ENCODE measurements around the gene ROBO1.

Gene ROBO1

GRCh38 chr3:79297245-79297960 is 470.4 kb downstream of the ROBO1 start:
- Histone ChIP-seq H3K4me3 (ENCODE audit: low read length in 2 of 2) (no peak overlapping the region), H3K9me3 (ENCODE audit: control insufficient read depth in 2 of 2, low read length in 2 of 2) (no peaks in the 10 kb centered on the region), H3K4me1 (ENCODE audit: control insufficient read depth in 2 of 2, insufficient read depth in 2 of 2, low read length in 2 of 2) (no peaks in the 10 kb centered on the region), H3K27me3 (ENCODE audit: control insufficient read depth in 2 of 2, insufficient read depth in 2 of 2, low read length in 2 of 2) (no peaks in the 10 kb centered on the region), H3K27ac (ENCODE audit: low read depth in 2 of 2, low read length in 2 of 2) (no peak overlapping the region), H3K9ac (ENCODE audit: low read depth in 1 of 2, low read length in 2 of 2) (no peak overlapping the region), H3K36me3 (ENCODE audit: control insufficient read depth in 2 of 2, insufficient read depth in 2 of 2, low read length in 2 of 2) (no peaks in the 10 kb centered on the region)

GRCh38 chr3:79286882-79287281 is 480.9 kb downstream of the ROBO1 start:
- no peak overlapping the region for H3K27ac ChIP-seq (ENCODE audit: low read depth in 2 of 2, low read length in 2 of 2)
- H3K9me3 ChIP-seq (ENCODE audit: control insufficient read depth in 2 of 2, low read length in 2 of 2): no peaks in the 10 kb centered on the region
- no peak overlapping the region for H3K9ac ChIP-seq (ENCODE audit: low read depth in 1 of 2, low read length in 2 of 2)
- H3K27me3 ChIP-seq (ENCODE audit: control insufficient read depth in 2 of 2, insufficient read depth in 2 of 2, low read length in 2 of 2): no peaks in the 10 kb centered on the region
- H3K36me3 ChIP-seq (ENCODE audit: control insufficient read depth in 2 of 2, insufficient read depth in 2 of 2, low read length in 2 of 2): no peaks in the 10 kb centered on the region
- no peak overlapping the region for H3K4me3 ChIP-seq (ENCODE audit: low read length in 2 of 2)
- no peaks in the 10 kb centered on the region for H3K4me1 ChIP-seq (ENCODE audit: control insufficient read depth in 2 of 2, insufficient read depth in 2 of 2, low read length in 2 of 2)

GRCh38 chr3:79285871-79286270 is 481.9 kb downstream of the ROBO1 start:
- Histone ChIP-seq H3K9me3 (ENCODE audit: control insufficient read depth in 2 of 2, low read length in 2 of 2) (no peaks in the 10 kb centered on the region), H3K4me3 (ENCODE audit: low read length in 2 of 2) (no peak overlapping the region), H3K27me3 (ENCODE audit: control insufficient read depth in 2 of 2, insufficient read depth in 2 of 2, low read length in 2 of 2) (no peaks in the 10 kb centered on the region), H3K36me3 (ENCODE audit: control insufficient read depth in 2 of 2, insufficient read depth in 2 of 2, low read length in 2 of 2) (no peaks in the 10 kb centered on the region), H3K4me1 (ENCODE audit: control insufficient read depth in 2 of 2, insufficient read depth in 2 of 2, low read length in 2 of 2) (no peaks in the 10 kb centered on the region), H3K27ac (ENCODE audit: low read depth in 2 of 2, low read length in 2 of 2) (no peak overlapping the region), H3K9ac (ENCODE audit: low read depth in 1 of 2, low read length in 2 of 2) (no peak overlapping the region)

- Histone ChIP-seq H3K9me3 (ENCODE audit: control insufficient read depth in 2 of 2, low read length in 2 of 2) (no peaks in the 10 kb centered on the region), H3K27me3 (ENCODE audit: control insufficient read depth in 2 of 2, insufficient read depth in 2 of 2, low read length in 2 of 2) (no peaks in the 10 kb centered on the region), H3K9ac (ENCODE audit: low read depth in 1 of 2, low read length in 2 of 2) (no peak overlapping the region), H3K4me1 (ENCODE audit: control insufficient read depth in 2 of 2, insufficient read depth in 2 of 2, low read length in 2 of 2) (no peaks in the 10 kb centered on the region), H3K36me3 (ENCODE audit: control insufficient read depth in 2 of 2, insufficient read depth in 2 of 2, low read length in 2 of 2) (no peaks in the 10 kb centered on the region), H3K4me3 (ENCODE audit: low read length in 2 of 2) (no peak overlapping the region), H3K27ac (ENCODE audit: low read depth in 2 of 2, low read length in 2 of 2) (no peak overlapping the region)
Measured at GRCh38 chr3:79285380-79285779, 482.4 kb downstream of the ROBO1 start.

- H3K27ac ChIP-seq (ENCODE audit: low read depth in 2 of 2, low read length in 2 of 2): no peak overlapping the region
- H3K4me1 ChIP-seq (ENCODE audit: control insufficient read depth in 2 of 2, insufficient read depth in 2 of 2, low read length in 2 of 2): no peaks in the 10 kb centered on the region
- no peaks in the 10 kb centered on the region for H3K36me3 ChIP-seq (ENCODE audit: control insufficient read depth in 2 of 2, insufficient read depth in 2 of 2, low read length in 2 of 2)
- no peak overlapping the region for H3K4me3 ChIP-seq (ENCODE audit: low read length in 2 of 2)
- no peak overlapping the region for H3K9ac ChIP-seq (ENCODE audit: low read depth in 1 of 2, low read length in 2 of 2)
- no peaks in the 10 kb centered on the region for H3K27me3 ChIP-seq (ENCODE audit: control insufficient read depth in 2 of 2, insufficient read depth in 2 of 2, low read length in 2 of 2)
- no peaks in the 10 kb centered on the region for H3K9me3 ChIP-seq (ENCODE audit: control insufficient read depth in 2 of 2, low read length in 2 of 2)
Measured at GRCh38 chr3:79284781-79285180, 483.0 kb downstream of the ROBO1 start.

- Histone ChIP-seq H3K9me3 (ENCODE audit: control insufficient read depth in 2 of 2, low read length in 2 of 2) (no peaks in the 10 kb centered on the region), H3K4me3 (ENCODE audit: low read length in 2 of 2) (no peak overlapping the region), H3K27me3 (ENCODE audit: control insufficient read depth in 2 of 2, insufficient read depth in 2 of 2, low read length in 2 of 2) (no peaks in the 10 kb centered on the region), H3K36me3 (ENCODE audit: control insufficient read depth in 2 of 2, insufficient read depth in 2 of 2, low read length in 2 of 2) (no peaks in the 10 kb centered on the region), H3K9ac (ENCODE audit: low read depth in 1 of 2, low read length in 2 of 2) (no peak overlapping the region), H3K4me1 (ENCODE audit: control insufficient read depth in 2 of 2, insufficient read depth in 2 of 2, low read length in 2 of 2) (no peaks in the 10 kb centered on the region), H3K27ac (ENCODE audit: low read depth in 2 of 2, low read length in 2 of 2) (no peak overlapping the region)
Measured at GRCh38 chr3:79278681-79279080, 489.1 kb downstream of the ROBO1 start.

GRCh38 chr3:79268422-79268821 is 499.4 kb downstream of the ROBO1 start:
- Histone ChIP-seq H3K9me3 (ENCODE audit: control insufficient read depth in 2 of 2, low read length in 2 of 2) (no peaks in the 10 kb centered on the region), H3K4me1 (ENCODE audit: control insufficient read depth in 2 of 2, insufficient read depth in 2 of 2, low read length in 2 of 2) (no peaks in the 10 kb centered on the region), H3K27me3 (ENCODE audit: control insufficient read depth in 2 of 2, insufficient read depth in 2 of 2, low read length in 2 of 2) (no peaks in the 10 kb centered on the region), H3K36me3 (ENCODE audit: control insufficient read depth in 2 of 2, insufficient read depth in 2 of 2, low read length in 2 of 2) (no peaks in the 10 kb centered on the region), H3K9ac (ENCODE audit: low read depth in 1 of 2, low read length in 2 of 2) (no peak overlapping the region), H3K27ac (ENCODE audit: low read depth in 2 of 2, low read length in 2 of 2) (no peak overlapping the region), H3K4me3 (ENCODE audit: low read length in 2 of 2) (no peak overlapping the region)

GRCh38 chr3:79264892-79265291 is 502.9 kb downstream of the ROBO1 start:
- Histone ChIP-seq H3K27ac (ENCODE audit: low read depth in 2 of 2, low read length in 2 of 2) (no peak overlapping the region), H3K4me3 (ENCODE audit: low read length in 2 of 2) (no peak overlapping the region), H3K27me3 (ENCODE audit: control insufficient read depth in 2 of 2, insufficient read depth in 2 of 2, low read length in 2 of 2) (no peaks in the 10 kb centered on the region), H3K36me3 (ENCODE audit: control insufficient read depth in 2 of 2, insufficient read depth in 2 of 2, low read length in 2 of 2) (no peaks in the 10 kb centered on the region), H3K9ac (ENCODE audit: low read depth in 1 of 2, low read length in 2 of 2) (no peak overlapping the region), H3K4me1 (ENCODE audit: control insufficient read depth in 2 of 2, insufficient read depth in 2 of 2, low read length in 2 of 2) (no peaks in the 10 kb centered on the region), H3K9me3 (ENCODE audit: control insufficient read depth in 2 of 2, low read length in 2 of 2) (no peaks in the 10 kb centered on the region)

GRCh38 chr3:79263423-79263822 is 504.4 kb downstream of the ROBO1 start:
- Histone ChIP-seq H3K27ac (ENCODE audit: low read depth in 2 of 2, low read length in 2 of 2) (no peak overlapping the region), H3K4me1 (ENCODE audit: control insufficient read depth in 2 of 2, insufficient read depth in 2 of 2, low read length in 2 of 2) (no peaks in the 10 kb centered on the region), H3K4me3 (ENCODE audit: low read length in 2 of 2) (no peak overlapping the region)

GRCh38 chr3:79258479-79258878 is 509.3 kb downstream of the ROBO1 start:
- H3K27me3 ChIP-seq (ENCODE audit: control insufficient read depth in 2 of 2, insufficient read depth in 2 of 2, low read length in 2 of 2): no peaks in the 10 kb centered on the region
- H3K9me3 ChIP-seq (ENCODE audit: control insufficient read depth in 2 of 2, low read length in 2 of 2): no peaks in the 10 kb centered on the region
- H3K9ac ChIP-seq (ENCODE audit: low read depth in 1 of 2, low read length in 2 of 2): no peak overlapping the region
- no peaks in the 10 kb centered on the region for H3K4me1 ChIP-seq (ENCODE audit: control insufficient read depth in 2 of 2, insufficient read depth in 2 of 2, low read length in 2 of 2)
- H3K27ac ChIP-seq (ENCODE audit: low read depth in 2 of 2, low read length in 2 of 2): no peak overlapping the region
- H3K4me3 ChIP-seq (ENCODE audit: low read length in 2 of 2): no peak overlapping the region
- no peaks in the 10 kb centered on the region for H3K36me3 ChIP-seq (ENCODE audit: control insufficient read depth in 2 of 2, insufficient read depth in 2 of 2, low read length in 2 of 2)

More at GRCh38 chr3:79263423-79263822, 504.4 kb downstream of the ROBO1 start:
- no peaks in the 10 kb centered on the region for H3K36me3 ChIP-seq (ENCODE audit: control insufficient read depth in 2 of 2, insufficient read depth in 2 of 2, low read length in 2 of 2)
- no peaks in the 10 kb centered on the region for H3K27me3 ChIP-seq (ENCODE audit: control insufficient read depth in 2 of 2, insufficient read depth in 2 of 2, low read length in 2 of 2)
- H3K9me3 ChIP-seq (ENCODE audit: control insufficient read depth in 2 of 2, low read length in 2 of 2): no peaks in the 10 kb centered on the region
- H3K9ac ChIP-seq (ENCODE audit: low read depth in 1 of 2, low read length in 2 of 2): no peak overlapping the region

Data from mucosa of rectum (tissue), 2 donors.